Stimulated activated CD8-positive, alpha-beta memory T cell treated with anti-CD3 and anti-CD28 coated beads, Interleukin-7, amount 100 ng/mL, for 1 hour (primary cell): ENCODE measurements around the gene AFAP1L2.

ENCODE experiments used
- DNase-seq, 2 donors: peaks; one replicate each; pipeline ENCODE4 v3.0.0-alpha.2; 2020; ENCODE audit warnings: low read depth in 2 of 2

Gene AFAP1L2

DNA sequence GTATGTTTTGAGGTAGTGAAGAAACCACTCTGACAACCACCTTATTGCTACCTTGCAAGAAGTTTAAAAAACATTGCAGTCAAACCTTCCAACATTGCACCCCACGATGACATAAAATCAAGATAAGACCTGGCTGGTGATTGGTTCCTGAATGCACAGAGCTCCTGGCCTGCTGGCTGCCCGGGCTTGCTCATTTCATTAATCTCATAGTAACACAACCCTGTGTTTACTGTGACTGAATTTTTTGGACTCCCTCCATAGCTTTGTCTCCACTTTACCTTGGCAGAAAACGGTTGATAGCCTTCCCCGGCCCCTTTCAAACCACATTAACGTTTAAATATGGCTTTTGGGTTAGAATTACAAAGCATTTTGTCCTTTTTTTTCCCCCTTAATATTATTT, 137.8 kb downstream of the AFAP1L2 start:
- DNase-seq: no peak

GRCh38 chr10:114265392-114266053, 138.8 kb downstream of the AFAP1L2 start:
- no peak for DNase-seq

GRCh38 chr10:114262496-114262895, 141.8 kb downstream of the AFAP1L2 start:
- no peak for DNase-seq

- DNase-seq: no peak
These were observed 143.2 kb downstream of the AFAP1L2 start for GRCh38 chr10:114261076-114261475.

DNA sequence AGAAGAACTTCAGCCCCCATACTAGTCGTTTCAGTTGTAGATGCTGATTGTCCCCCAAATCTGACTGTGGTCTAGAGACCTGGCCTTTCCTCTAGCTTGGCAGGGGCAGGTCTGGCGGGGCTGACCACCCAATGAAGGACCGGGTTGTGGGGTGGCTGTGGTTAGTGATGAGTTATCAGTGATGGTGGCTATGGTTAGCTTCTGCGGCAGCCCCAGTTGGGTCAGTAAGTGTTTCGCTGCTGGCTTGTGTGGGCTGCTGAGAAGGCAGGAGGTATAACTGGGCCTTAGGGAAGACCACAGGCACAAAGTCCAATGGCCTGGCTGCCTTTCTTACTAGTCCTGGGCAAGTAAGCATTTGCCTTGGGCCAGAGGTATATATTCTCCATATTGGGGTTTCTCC, 143.9 kb downstream of the AFAP1L2 start:
- no peak for DNase-seq

DNA sequence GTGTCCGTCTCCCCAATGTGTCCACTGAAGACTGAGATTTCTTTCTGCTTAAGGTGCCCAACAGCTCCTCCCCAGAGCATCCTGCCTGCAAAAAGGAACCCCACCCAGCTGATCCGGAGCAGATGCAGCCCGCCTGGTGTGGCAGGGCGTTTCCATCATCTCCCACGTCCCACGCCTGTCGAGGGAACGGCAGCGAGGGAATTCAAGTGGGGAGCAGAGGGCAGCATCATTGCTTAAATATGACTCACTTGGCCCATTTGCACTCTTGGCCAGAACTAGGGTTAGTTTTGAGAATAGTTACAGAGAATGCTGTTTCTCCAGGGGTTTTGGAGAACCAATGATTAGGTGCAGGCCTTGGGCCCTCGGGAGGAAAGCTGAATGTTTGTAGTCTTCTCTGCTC, 144.5 kb downstream of the AFAP1L2 start:
- no peak for DNase-seq

DNA sequence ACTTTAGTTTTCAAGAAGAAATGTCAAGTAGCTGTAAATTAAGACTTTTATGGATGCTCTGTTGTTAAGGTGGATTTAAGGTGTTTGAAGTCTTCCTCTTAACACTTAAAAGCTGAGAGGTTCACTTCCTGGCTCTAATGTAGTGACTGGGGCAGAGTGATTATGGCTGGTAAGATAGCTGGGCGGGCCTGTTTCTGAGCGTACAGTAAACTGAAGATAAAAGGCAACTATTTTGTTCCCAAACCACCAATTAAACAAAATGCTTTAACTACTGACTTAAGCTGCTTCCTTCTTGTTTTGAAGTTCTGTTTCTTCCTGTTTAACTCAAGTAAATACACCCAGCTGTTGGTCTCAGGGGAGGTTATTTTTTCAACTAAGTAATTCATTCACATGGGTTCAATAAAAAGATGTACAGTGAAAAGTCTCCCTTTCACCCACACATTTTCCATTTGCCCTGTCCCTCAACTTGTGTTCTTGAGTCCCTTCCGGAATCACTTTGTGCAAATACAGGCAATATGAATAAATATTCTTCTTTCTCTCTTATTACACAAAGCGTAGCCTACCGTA, 145.9 kb downstream of the AFAP1L2 start:
- DNase-seq: no peak

DNA sequence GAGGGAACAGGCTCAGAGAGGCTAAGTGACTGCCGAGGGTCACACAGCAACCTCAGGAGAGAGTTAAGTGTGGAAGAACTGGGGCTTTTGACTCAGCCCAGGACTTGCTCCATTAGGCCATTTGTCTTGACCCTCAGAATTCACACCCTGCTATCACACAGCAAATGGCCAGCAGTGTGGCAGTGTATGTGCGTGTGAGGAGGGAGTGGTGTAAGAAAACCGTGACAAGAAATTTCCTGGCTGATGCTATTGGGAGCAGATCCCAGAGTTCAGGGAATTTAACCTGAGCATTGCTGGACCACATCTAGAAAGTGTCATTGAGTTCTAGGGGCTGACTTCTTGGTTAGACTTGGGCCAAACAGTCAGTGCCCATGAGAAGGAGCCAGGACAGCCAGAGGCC, 146.8 kb downstream of the AFAP1L2 start:
- DNase-seq: no peak

DNA sequence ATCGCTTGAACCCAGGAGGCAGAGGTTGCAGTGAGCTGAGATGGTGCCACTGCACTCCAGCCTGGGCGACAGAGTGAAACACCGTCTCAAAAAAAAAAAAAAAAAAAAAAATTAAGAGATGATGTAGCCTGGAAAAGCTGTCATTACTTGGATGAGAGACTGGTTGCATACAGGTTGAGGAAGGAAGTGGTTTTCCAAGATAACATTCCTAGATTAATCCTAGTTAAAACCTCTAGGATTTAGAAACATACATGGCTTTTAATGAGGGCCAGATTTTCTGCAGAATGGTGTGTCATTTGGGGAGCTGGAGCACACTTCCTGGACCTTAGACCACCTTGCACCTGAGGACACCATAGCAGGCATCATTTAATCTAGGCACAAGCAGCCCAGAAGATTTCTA, 147.5 kb downstream of the AFAP1L2 start:
- no peak for DNase-seq

DNA sequence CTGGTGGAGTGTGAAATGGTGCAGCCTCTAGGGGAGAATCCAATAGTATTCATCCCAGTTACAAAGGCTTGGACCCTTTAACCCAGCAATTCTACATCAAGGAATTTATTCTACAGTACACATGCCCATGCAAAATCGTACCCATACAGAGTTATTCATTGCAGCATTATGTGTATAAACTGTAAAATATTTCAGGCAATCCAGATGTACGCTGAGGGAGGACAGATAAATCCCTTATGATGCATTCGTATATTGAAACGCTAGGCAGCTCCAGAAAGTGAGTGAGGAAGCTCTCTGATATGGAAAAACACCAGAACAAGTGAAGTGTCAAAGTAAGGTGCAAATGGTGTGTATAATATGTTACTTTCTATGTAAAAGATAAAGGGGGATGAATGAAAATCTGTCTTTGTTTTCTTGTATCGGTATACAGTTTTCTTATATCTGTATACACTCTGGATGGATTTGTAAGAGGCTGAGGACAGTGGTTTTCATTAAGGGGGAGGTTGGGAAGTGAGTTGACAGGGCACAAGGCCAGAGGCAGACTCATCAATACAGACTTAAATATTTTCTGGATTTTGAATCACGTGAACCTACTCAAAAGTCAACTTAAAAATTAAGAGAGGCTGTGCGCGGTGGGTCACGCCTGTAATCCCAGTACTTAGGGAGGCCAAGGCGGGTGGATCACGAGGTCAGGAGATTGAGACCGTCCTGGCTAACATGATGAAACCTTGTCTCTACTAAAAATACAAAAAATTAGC, 148.1 kb downstream of the AFAP1L2 start:
- DNase-seq: no peak

DNA sequence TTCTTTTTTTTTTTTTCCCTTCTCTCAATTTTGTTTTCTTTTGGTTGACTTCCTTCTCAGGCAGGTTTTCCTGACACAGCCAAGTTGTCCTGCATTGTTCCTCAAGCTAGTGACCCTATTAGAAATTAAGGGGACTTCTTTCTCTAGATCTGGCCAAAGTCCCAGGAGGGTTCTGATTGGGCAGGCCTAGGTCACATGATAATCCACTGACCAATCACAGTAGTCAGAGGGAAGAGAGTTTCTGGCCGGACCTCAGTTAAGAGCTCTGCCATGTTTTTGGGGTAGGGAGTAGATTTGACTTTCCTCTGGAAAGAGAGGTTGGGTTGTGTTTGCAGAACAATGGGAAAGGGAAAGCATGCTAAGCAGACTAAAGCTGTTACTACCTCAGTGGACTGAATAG, 149.1 kb downstream of the AFAP1L2 start:
- no peak for DNase-seq

GRCh38 chr10:114252883-114253282, 151.4 kb downstream of the AFAP1L2 start:
- no peak for DNase-seq

DNA sequence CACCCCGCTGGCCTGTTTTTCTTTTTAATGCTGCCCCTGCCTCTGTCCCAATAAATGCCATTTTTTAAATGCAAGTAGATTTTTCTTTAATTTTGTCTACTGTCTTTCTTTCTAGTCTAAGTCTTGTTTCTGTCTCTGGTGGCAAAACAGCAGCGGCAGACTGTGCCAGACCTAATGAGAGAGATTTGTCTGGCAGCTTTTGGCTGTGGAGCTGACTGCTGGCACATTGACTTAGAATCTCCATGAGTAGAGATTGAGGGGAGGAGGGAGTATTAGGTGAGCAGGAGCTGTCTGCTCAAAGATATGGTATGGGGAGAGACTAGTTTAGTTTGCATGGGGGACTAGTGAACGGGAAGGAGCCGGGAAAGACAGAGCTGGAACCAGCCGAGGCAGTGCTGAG, 152.2 kb downstream of the AFAP1L2 start:
- no peak for DNase-seq

DNA sequence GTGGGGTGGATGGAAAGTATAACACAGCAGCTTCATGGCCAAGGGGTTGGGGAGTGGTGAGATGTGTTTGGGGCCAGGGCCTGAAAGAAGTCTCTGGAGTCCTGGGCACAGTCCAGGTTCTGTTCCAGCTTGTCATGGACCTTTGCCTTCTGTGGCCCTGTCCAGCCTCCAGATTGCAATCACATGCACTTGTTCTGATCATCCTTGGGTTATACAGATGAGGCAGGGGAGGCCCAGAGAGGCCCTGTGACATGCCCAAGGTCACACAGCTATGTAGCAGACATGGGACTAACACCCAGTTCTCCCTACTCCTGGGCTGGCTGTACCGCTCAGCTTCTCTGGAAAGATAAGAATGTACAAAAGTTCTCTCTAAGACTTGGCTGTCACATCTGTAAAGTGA, 153.6 kb downstream of the AFAP1L2 start:
- DNase-seq: no peak

- DNase-seq: no peak
These were observed 154.1 kb downstream of the AFAP1L2 start for GRCh38 chr10:114250236-114250635.

DNA sequence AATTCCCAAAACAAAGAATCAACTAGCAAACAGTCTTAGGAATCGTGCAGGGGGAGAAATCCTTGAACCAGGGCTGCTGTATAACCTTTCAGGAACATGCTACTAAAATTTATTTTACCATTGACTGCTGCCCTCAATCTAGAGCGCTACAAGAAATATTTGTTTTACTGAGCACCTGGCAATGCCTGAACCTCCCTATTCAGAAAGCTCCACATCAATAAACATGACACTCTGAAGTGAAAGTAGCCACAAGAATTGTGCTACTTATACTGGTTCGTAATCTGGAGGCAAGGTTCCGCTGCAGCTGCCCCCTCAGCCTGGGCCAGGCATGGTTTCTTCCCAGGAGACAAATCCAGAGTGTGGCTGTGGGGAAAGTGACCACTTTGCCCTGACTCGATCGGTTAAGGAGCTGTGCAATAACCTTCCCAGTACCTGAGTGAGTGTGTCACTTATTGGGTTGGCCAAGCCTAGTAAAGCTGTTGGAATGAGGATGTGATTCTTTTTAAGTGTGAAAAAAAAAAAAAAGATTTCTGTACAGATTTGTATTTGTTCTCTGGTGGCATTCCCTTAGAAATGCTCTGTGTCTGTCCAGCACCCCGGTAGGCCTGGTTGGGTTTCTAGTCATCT, 157.5 kb downstream of the AFAP1L2 start:
- DNase-seq: no peak

- no peak for DNase-seq
These were observed 159.0 kb downstream of the AFAP1L2 start for GRCh38 chr10:114245121-114245791.
